PFSK-1 (cell line): Measurements from ENCODE around the gene CDK5RAP1.

Experiments used
- FOXP2 ChIP-seq: optimal IDR thresholded peaks from 2 replicates; pipeline ENCODE3; 2011; ENCODE audit warnings: borderline replicate concordance, control low read depth, inconsistent platforms; ENCODE audit not compliant: insufficient read depth; ENCODE audit errors: extremely low read length, extremely low read depth
- POLR2AphosphoS5 ChIP-seq: IDR thresholded peaks from 2 replicates; pipeline ENCODE4 v1.6.1; 2012; ENCODE audit warnings: low read depth, mild to moderate bottlenecking, control low read depth, low read length, moderate library complexity
- REST ChIP-seq, 2 experiments: IDR thresholded peaks; 2 replicates each; pipeline versions ENCODE4 v1.6.1 to v1.8.0; 2011 to 2012; ENCODE audit warnings: low read depth in 2 of 2, low read length in 2 of 2, control low read depth in 1 of 2, inconsistent platforms in 1 of 2, mild to moderate bottlenecking in 1 of 2, moderate library complexity in 1 of 2; ENCODE audit not compliant: insufficient read depth in 1 of 2
- SIN3A ChIP-seq: IDR thresholded peaks from 2 replicates; pipeline ENCODE4 v1.6.1; 2012; ENCODE audit warnings: mild to moderate bottlenecking, low read length, moderate library complexity, borderline replicate concordance; ENCODE audit not compliant: insufficient read depth
- TAF1 ChIP-seq: IDR thresholded peaks from 2 replicates; pipeline ENCODE4 v1.6.1; 2012; ENCODE audit warnings: low read length, control low read depth, borderline replicate concordance; ENCODE audit not compliant: insufficient read depth

The CDK5RAP1 gene

GRCh38 chr20:33412484-33412838 is 11.1 kb upstream of the CDK5RAP1 start:
- TF ChIP-seq TAF1 (no peak), SIN3A (no peak), POLR2AphosphoS5 (no peak), REST (IDR thresholded peaks at IDR 0.05; ENCODE audit: insufficient read depth in 1 of 2, low read depth in 2 of 2, low read length in 2 of 2) (no peak), FOXP2 (no peak)

GRCh38 chr20:33411711-33412483 is 10.6 kb upstream of the CDK5RAP1 start:
- no peak for TF ChIP-seq POLR2AphosphoS5
- no peak for TF ChIP-seq FOXP2
- no peak for TF ChIP-seq REST (IDR thresholded peaks at IDR 0.05; ENCODE audit: insufficient read depth in 1 of 2, low read depth in 2 of 2, low read length in 2 of 2)
- no peak for TF ChIP-seq SIN3A
- TF ChIP-seq TAF1, result no peak

- TF ChIP-seq POLR2AphosphoS5 (no peak), SIN3A (no peak), REST (IDR thresholded peaks at IDR 0.05; ENCODE audit: insufficient read depth in 1 of 2, low read depth in 2 of 2, low read length in 2 of 2) (no peak), FOXP2 (no peak), TAF1 (no peak)
These were observed 9.9 kb upstream of the CDK5RAP1 start for GRCh38 chr20:33411242-33411641.

GRCh38 chr20:33410081-33410742 is 8.9 kb upstream of the CDK5RAP1 start:
- TF ChIP-seq TAF1 (no peak), REST (IDR thresholded peaks at IDR 0.05; ENCODE audit: insufficient read depth in 1 of 2, low read depth in 2 of 2, low read length in 2 of 2) (no peak), FOXP2 (no peak), SIN3A (no peak), POLR2AphosphoS5 (no peak)
